GM12892 (cell line): ENCODE results near the gene SOX8.

Experiments used
- POLR2A ChIP-seq: IDR thresholded peaks from 2 replicates; pipeline ENCODE4 v1.6.1; 2011; ENCODE audit warnings: low read depth, low read length, control low read depth
- POLR2AphosphoS5 ChIP-seq: IDR thresholded peaks from 2 replicates; pipeline ENCODE4 v1.6.1; 2011; ENCODE audit warnings: low read depth, low read length, control low read depth
- TAF1 ChIP-seq: IDR thresholded peaks from 2 replicates; pipeline ENCODE4 v1.6.1; 2011; ENCODE audit warnings: low read depth, mild to moderate bottlenecking, control low read depth, low read length, borderline replicate concordance

GRCh38 chr16:981695-982144 lies at the start of gene SOX8:
- TF ChIP-seq POLR2A (no peak), TAF1 (no peak), POLR2AphosphoS5 (no peak)
